Thyroid gland (tissue), 4 donors: Measurements from ENCODE around the gene SOD2.

Experiments used
- CTCF ChIP-seq, 6 experiments: fragments of 200-600 bp in 3 of 6; fragments of 450-650 bp in 3 of 6; sonication (generic) in 3 of 6; IDR thresholded peaks; one replicate each; pipeline ENCODE4 v1.5.1; 2016 to 2019; ENCODE audit warnings: antibody characterized with exemption in 6 of 6, mild to moderate bottlenecking in 2 of 6, inconsistent platforms in 1 of 6, moderate library complexity in 1 of 6
- POLR2A ChIP-seq, 2 donors: fragments of 450-650 bp; IDR thresholded peaks; one replicate each; pipeline ENCODE4 v1.6.1; 2017; ENCODE audit warnings: antibody characterized with exemption in 2 of 2, mild to moderate bottlenecking in 2 of 2, moderate library complexity in 1 of 2

- TF ChIP-seq POLR2A (IDR thresholded peaks at IDR 0.05) = no peak
- TF ChIP-seq CTCF (IDR thresholded peaks at IDR 0.05) = no peak
Observed at GRCh38 chr6:159736908-159737307, 43.9 kb upstream of the SOD2 start.
